SJCRH30 (cell line): ENCODE results near the gene RUNX2. TPM values are rescaled to one million over a fixed set of nuclear protein-coding genes. Genes with fewer than 3 reads are reported as not detected.
"Not testable (repeated sequence)": the region's sequence is repeated elsewhere in the genome, so short reads cannot be mapped to it uniquely, and the experiment has no call there.

ENCODE experiments used
- DNase-seq, 2 experiments: peaks; one replicate each; pipeline ENCODE4 v3.0.0-alpha.2; 2015 to 2020
- H3K27ac ChIP-seq: fragments of 250-450 bp; sonication (Bioruptor Pico); 2 replicates; pipeline ENCODE4 v1.5.1; 2020; ENCODE audit warnings: mild to moderate bottlenecking, moderate library complexity
- H3K27me3 ChIP-seq: fragments of 250-450 bp; sonication (Bioruptor Pico); 2 replicates; pipeline ENCODE4 v1.5.1; 2020; ENCODE audit warnings: mild to moderate bottlenecking, moderate library complexity
- H3K36me3 ChIP-seq: fragments of 250-450 bp; sonication (Bioruptor Pico); 2 replicates; pipeline ENCODE4 v1.5.1; 2020; ENCODE audit warnings: mild to moderate bottlenecking, moderate library complexity
- H3K4me1 ChIP-seq: fragments of 250-450 bp; sonication (Bioruptor Pico); 2 replicates; pipeline ENCODE4 v1.5.1; 2020; ENCODE audit warnings: mild to moderate bottlenecking, moderate library complexity
- H3K4me3 ChIP-seq: fragments of 250-450 bp; sonication (Bioruptor Pico); 2 replicates; pipeline ENCODE4 v1.5.1; 2020; ENCODE audit warnings: mild to moderate bottlenecking, moderate library complexity
- H3K9me3 ChIP-seq: fragments of 250-450 bp; sonication (Bioruptor Pico); replicated peaks from 2 replicates; pipeline ENCODE4 v1.5.1; 2020; ENCODE audit warnings: mild to moderate bottlenecking, moderate library complexity
- total RNA-seq: library from RNA; depleted of rRNA; stranded (reverse); fragments of >200 nt; shearing (Covaris generic); gene quantifications from 2 replicates; pipeline ENCODE4 v1.2.3, GENCODE V29; 2014

Gene RUNX2
- total RNA-seq, 1 experiment from 2014 or later, result 50.5 TPM

GRCh38 chr6:45553730-45554344 is 225.7 kb downstream of the RUNX2 start:
- no peaks in the 10 kb centered on the region for H3K9me3 ChIP-seq
- no peaks in the 10 kb centered on the region for H3K27me3 ChIP-seq
- no peak for DNase-seq
- peaks cover 8% of the 10 kb centered on the region; the same call in 1 of the 2 replicates for H3K4me1 ChIP-seq
- H3K27ac ChIP-seq, result no peak overlapping the region
- no peak overlapping the region for H3K4me3 ChIP-seq
- peaks cover 26% of the 10 kb centered on the region for H3K36me3 ChIP-seq

GRCh38 chr6:45554591-45554990 is 226.5 kb downstream of the RUNX2 start:
- H3K4me1 ChIP-seq, result peaks cover under 1% of the 10 kb centered on the region; the same call in 1 of the 2 replicates
- H3K9me3 ChIP-seq, result no peaks in the 10 kb centered on the region
- no peak for DNase-seq
- peaks cover 24% of the 10 kb centered on the region for H3K36me3 ChIP-seq
- no peaks in the 10 kb centered on the region for H3K27me3 ChIP-seq
- no peak overlapping the region for H3K27ac ChIP-seq
- H3K4me3 ChIP-seq, result no peak overlapping the region

GRCh38 chr6:45555981-45556771 is 228.0 kb downstream of the RUNX2 start:
- Histone ChIP-seq H3K36me3 (peaks cover 10% of the 10 kb centered on the region), H3K4me1 (no peaks in the 10 kb centered on the region), H3K4me3 (no peak overlapping the region), H3K9me3 (no peaks in the 10 kb centered on the region), H3K27ac (no peak overlapping the region), H3K27me3 (no peaks in the 10 kb centered on the region)
- no peak for DNase-seq

GRCh38 chr6:45556828-45557227 is 228.7 kb downstream of the RUNX2 start:
- H3K27me3 ChIP-seq, result no peaks in the 10 kb centered on the region
- H3K27ac ChIP-seq, result no peak overlapping the region
- H3K4me3 ChIP-seq, result no peak overlapping the region
- no peaks in the 10 kb centered on the region for H3K9me3 ChIP-seq
- peaks cover 7% of the 10 kb centered on the region for H3K36me3 ChIP-seq
- no peak for DNase-seq
- H3K4me1 ChIP-seq, result no peaks in the 10 kb centered on the region

GRCh38 chr6:45557454-45557853 is 229.3 kb downstream of the RUNX2 start:
- H3K27ac ChIP-seq, result no peak overlapping the region
- no peak overlapping the region for H3K4me3 ChIP-seq
- peaks cover 7% of the 10 kb centered on the region for H3K36me3 ChIP-seq
- no peaks in the 10 kb centered on the region for H3K27me3 ChIP-seq
- no peaks in the 10 kb centered on the region for H3K4me1 ChIP-seq
- H3K9me3 ChIP-seq, result no peaks in the 10 kb centered on the region
- DNase-seq, result no peak

- Histone ChIP-seq H3K4me3 (no peak overlapping the region), H3K9me3 (no peaks in the 10 kb centered on the region), H3K27me3 (no peaks in the 10 kb centered on the region), H3K4me1 (no peaks in the 10 kb centered on the region), H3K36me3 (peaks cover 7% of the 10 kb centered on the region), H3K27ac (no peak overlapping the region)
- DNase-seq, result no peak
Measured at GRCh38 chr6:45558858-45559257, 230.7 kb downstream of the RUNX2 start.

GRCh38 chr6:45560321-45560820 is 232.2 kb downstream of the RUNX2 start:
- not testable (repeated sequence) for DNase-seq, H3K36me3 ChIP-seq, H3K9me3 ChIP-seq

GRCh38 chr6:45562171-45562570 is 234.0 kb downstream of the RUNX2 start:
- Histone ChIP-seq H3K4me1 (peaks cover 10% of the 10 kb centered on the region), H3K27me3 (no peaks in the 10 kb centered on the region), H3K4me3 (no peak overlapping the region), H3K36me3 (peaks cover 7% of the 10 kb centered on the region), H3K9me3 (no peaks in the 10 kb centered on the region), H3K27ac (no peak overlapping the region)
- no peak for DNase-seq

More at GRCh38 chr6:45560321-45560820, 232.2 kb downstream of the RUNX2 start:
- not testable (repeated sequence) for H3K4me3 ChIP-seq, H3K27ac ChIP-seq, H3K27me3 ChIP-seq, H3K4me1 ChIP-seq

- Histone ChIP-seq H3K4me3 (no peak overlapping the region), H3K27ac (no peak overlapping the region), H3K36me3 (peaks cover 5% of the 10 kb centered on the region; the same call in 1 of the 2 replicates)
Measured at GRCh38 chr6:45563041-45563440, 234.9 kb downstream of the RUNX2 start.

GRCh38 chr6:45563844-45564243 is 235.7 kb downstream of the RUNX2 start:
- no peaks in the 10 kb centered on the region for H3K9me3 ChIP-seq
- no peaks in the 10 kb centered on the region for H3K27me3 ChIP-seq
- peaks cover 16% of the 10 kb centered on the region for H3K4me1 ChIP-seq
- H3K27ac ChIP-seq, result no peak overlapping the region
- DNase-seq, result no peak
- 0 out of 2 replicates have a peak, but pooled peaks cover under 1% of the 10 kb centered on the region for H3K36me3 ChIP-seq
- H3K4me3 ChIP-seq, result no peak overlapping the region

More at GRCh38 chr6:45563041-45563440, 234.9 kb downstream of the RUNX2 start:
- DNase-seq, result no peak
- Histone ChIP-seq H3K27me3 (no peaks in the 10 kb centered on the region), H3K4me1 (peaks cover 16% of the 10 kb centered on the region), H3K9me3 (no peaks in the 10 kb centered on the region)

GRCh38 chr6:45566882-45567281 is 238.8 kb downstream of the RUNX2 start:
- peak overlapping the region; percentile 60 for H3K27ac ChIP-seq
- peaks cover 16% of the 10 kb centered on the region for H3K4me1 ChIP-seq
- DNase-seq, result peak; percentile 62 to 83
- no peaks in the 10 kb centered on the region for H3K9me3 ChIP-seq
- H3K4me3 ChIP-seq, result no peak overlapping the region
- H3K27me3 ChIP-seq, result no peaks in the 10 kb centered on the region
- H3K36me3 ChIP-seq, result no peaks in the 10 kb centered on the region

- Histone ChIP-seq H3K4me3 (no peak overlapping the region), H3K36me3 (no peaks in the 10 kb centered on the region), H3K27me3 (no peaks in the 10 kb centered on the region), H3K4me1 (peaks cover 16% of the 10 kb centered on the region), H3K9me3 (no peaks in the 10 kb centered on the region), H3K27ac (no peak overlapping the region; the same call in 1 of the 2 replicates)
- no peak for DNase-seq
Measured at GRCh38 chr6:45567879-45568278, 239.7 kb downstream of the RUNX2 start.

GRCh38 chr6:45568626-45569025 is 240.5 kb downstream of the RUNX2 start:
- Histone ChIP-seq H3K4me3 (no peak overlapping the region), H3K9me3 (no peaks in the 10 kb centered on the region), H3K27ac (no peak overlapping the region), H3K4me1 (peaks cover 16% of the 10 kb centered on the region), H3K27me3 (no peaks in the 10 kb centered on the region), H3K36me3 (no peaks in the 10 kb centered on the region)
- no peak for DNase-seq

- H3K36me3 ChIP-seq, result no peaks in the 10 kb centered on the region
- H3K27me3 ChIP-seq, result no peaks in the 10 kb centered on the region
- H3K27ac ChIP-seq, result no peak overlapping the region
- DNase-seq, result no peak
- no peaks in the 10 kb centered on the region for H3K9me3 ChIP-seq
- H3K4me1 ChIP-seq, result peaks cover 16% of the 10 kb centered on the region
- no peak overlapping the region for H3K4me3 ChIP-seq
Measured at GRCh38 chr6:45569210-45569945, 241.2 kb downstream of the RUNX2 start.

GRCh38 chr6:45571159-45571558 is 243.0 kb downstream of the RUNX2 start:
- Histone ChIP-seq H3K27ac (no peak overlapping the region), H3K4me3 (no peak overlapping the region), H3K27me3 (no peaks in the 10 kb centered on the region), H3K4me1 (peaks cover 15% of the 10 kb centered on the region), H3K36me3 (no peaks in the 10 kb centered on the region), H3K9me3 (no peaks in the 10 kb centered on the region)
- DNase-seq, result no peak
